Suprapubic skin (tissue), 3 donors: Measurements from ENCODE around the gene ADAMTS19.

Source experiments
- POLR2AphosphoS5 ChIP-seq, 3 donors: sonication (generic); formaldehyde crosslinking; IDR thresholded peaks; one replicate each; pipeline ENCODE4 v1.6.1; 2017; ENCODE audit warnings: antibody characterized with exemption in 3 of 3
- TF ChIP-seq, protein P1 (sequence below), 2 donors: fragments of 200-600 bp in 1 of 2; fragments of 450-650 bp in 1 of 2; sonication (generic) in 1 of 2; IDR thresholded peaks; one replicate each; pipeline ENCODE4 v1.5.1; 2016 to 2019; ENCODE audit warnings: antibody characterized with exemption in 2 of 2, mild to moderate bottlenecking in 1 of 2, moderate library complexity in 1 of 2

DNA sequence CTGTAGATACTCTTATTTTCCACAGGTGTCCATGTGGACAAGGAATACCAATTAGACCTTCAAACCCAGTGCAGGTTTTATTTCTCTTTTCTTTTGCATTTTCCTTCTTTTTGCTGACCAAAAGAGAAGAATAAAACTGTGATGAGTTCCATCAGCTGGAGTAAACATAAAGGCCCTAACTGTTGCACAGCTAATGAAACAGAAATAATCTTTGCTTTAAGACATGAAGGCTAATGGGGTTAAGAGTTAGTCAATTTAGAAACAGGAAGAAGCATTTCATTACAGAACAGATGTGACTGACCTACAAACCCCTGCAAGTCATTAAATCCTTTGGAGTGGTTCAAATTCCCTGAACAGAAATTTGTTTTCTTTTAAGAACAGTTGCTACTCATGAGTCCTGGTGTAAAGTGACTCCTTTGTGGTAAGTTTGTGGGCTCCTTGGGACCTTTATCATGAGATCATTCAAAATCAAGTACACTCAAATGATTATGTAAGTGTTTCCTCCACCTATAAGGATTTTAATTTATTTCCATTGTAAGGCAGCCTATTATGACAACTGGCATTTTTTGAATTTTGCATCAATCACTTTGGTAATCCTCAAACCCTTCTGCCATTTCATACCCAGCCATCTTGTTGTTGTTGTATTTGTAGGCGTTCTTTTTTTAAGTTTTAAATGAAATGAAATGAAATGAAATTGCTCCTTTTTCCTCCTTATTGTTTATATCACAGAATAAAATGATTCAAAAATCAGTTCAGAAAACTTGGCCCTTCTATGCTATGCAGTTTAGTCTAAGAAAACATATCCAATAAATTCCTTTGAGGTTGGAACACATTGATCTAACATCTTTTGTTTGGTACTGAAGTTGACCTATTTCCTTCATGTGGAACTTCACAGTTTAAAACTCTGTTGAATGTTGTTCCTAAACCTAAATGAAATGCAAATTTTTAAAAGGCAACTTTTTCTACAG, 289.1 kb downstream of the ADAMTS19 start:
- TF ChIP-seq, protein P1, sequence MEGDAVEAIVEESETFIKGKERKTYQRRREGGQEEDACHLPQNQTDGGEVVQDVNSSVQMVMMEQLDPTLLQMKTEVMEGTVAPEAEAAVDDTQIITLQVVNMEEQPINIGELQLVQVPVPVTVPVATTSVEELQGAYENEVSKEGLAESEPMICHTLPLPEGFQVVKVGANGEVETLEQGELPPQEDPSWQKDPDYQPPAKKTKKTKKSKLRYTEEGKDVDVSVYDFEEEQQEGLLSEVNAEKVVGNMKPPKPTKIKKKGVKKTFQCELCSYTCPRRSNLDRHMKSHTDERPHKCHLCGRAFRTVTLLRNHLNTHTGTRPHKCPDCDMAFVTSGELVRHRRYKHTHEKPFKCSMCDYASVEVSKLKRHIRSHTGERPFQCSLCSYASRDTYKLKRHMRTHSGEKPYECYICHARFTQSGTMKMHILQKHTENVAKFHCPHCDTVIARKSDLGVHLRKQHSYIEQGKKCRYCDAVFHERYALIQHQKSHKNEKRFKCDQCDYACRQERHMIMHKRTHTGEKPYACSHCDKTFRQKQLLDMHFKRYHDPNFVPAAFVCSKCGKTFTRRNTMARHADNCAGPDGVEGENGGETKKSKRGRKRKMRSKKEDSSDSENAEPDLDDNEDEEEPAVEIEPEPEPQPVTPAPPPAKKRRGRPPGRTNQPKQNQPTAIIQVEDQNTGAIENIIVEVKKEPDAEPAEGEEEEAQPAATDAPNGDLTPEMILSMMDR (IDR thresholded peaks at IDR 0.05): no peak
- no peak for TF ChIP-seq POLR2AphosphoS5 (IDR thresholded peaks at IDR 0.05)
